Measurements from ENCODE around the gene FXR1.

FXR1 gene

DNA sequence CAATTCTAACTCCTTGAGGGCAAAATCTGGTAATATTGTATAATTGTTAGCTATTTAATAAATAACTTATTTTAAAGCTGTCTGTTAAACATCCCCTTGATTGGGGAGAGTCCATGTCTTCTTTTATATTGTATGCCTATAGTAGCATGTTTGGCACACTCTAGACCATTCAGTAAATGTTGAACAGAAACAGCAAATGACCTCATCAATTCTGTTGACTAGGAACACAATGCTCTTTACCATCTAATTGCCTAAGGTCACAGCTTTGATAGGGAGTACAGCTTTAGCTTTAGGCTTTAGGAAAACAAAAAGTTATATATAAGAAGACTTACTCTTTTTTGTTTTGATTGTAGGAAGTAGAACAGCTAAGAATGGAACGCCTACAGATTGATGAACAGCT is 50.1 kb downstream of the FXR1 start:
- H3K4me3 ChIP-seq (replicated peaks; ENCODE audit: low read depth, low read length) = no peak overlapping the region
- DNase-seq (ENCODE audit: extremely low read depth, low read depth) = no peak
- TF ChIP-seq, protein P1, sequence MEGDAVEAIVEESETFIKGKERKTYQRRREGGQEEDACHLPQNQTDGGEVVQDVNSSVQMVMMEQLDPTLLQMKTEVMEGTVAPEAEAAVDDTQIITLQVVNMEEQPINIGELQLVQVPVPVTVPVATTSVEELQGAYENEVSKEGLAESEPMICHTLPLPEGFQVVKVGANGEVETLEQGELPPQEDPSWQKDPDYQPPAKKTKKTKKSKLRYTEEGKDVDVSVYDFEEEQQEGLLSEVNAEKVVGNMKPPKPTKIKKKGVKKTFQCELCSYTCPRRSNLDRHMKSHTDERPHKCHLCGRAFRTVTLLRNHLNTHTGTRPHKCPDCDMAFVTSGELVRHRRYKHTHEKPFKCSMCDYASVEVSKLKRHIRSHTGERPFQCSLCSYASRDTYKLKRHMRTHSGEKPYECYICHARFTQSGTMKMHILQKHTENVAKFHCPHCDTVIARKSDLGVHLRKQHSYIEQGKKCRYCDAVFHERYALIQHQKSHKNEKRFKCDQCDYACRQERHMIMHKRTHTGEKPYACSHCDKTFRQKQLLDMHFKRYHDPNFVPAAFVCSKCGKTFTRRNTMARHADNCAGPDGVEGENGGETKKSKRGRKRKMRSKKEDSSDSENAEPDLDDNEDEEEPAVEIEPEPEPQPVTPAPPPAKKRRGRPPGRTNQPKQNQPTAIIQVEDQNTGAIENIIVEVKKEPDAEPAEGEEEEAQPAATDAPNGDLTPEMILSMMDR (IDR thresholded peaks at IDR 0.05; ENCODE audit: low read depth, low read length, missing control alignments) = no peak

DNA sequence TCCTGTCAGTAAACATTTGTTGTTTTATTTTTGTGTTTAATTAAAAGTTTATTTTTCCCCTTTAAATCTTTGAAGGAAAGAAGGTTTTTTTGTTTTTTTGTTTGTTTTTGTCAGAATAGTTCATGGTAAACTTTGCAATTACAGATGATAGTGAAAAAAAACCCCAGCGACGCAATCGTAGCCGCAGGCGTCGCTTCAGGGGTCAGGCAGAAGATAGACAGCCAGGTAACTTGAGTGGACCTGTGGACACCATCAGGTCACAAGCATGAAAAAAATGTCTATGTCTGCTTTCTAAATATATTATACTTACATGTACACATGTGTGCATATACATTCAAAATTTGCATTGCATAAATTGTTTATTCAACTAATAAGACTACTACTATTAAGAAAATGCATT is 58.5 kb downstream of the FXR1 start:
- DNase-seq (ENCODE audit: extremely low read depth, low read depth) = no peak
- TF ChIP-seq, protein P1 (IDR thresholded peaks at IDR 0.05; ENCODE audit: low read depth, low read length, missing control alignments) = no peak
- no peak overlapping the region for H3K4me3 ChIP-seq (replicated peaks; ENCODE audit: low read depth, low read length)

DNA sequence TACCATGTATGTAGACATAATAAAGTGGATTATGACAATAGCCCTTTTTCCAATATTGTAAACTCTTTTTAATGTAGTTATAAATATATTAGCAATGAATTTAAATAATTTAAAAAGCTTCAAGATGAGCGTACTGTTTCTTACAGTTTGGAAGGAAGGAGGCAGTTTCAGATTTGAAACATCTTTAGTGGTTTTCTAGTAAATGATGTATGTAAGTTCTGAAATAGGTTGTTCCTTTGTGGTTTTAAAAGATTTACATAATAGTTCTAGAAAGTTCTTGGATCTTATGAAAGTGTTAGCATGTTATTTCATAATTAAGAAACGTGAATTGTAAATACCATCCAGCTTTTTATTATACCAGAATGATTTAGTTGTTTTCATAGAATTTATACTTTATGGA is 61.1 kb downstream of the FXR1 start:
- no peak overlapping the region for H3K4me3 ChIP-seq (replicated peaks; ENCODE audit: low read depth, low read length)
- TF ChIP-seq, protein P1 (IDR thresholded peaks at IDR 0.05; ENCODE audit: low read depth, low read length, missing control alignments) = no peak
- DNase-seq (ENCODE audit: extremely low read depth, low read depth) = no peak

DNA sequence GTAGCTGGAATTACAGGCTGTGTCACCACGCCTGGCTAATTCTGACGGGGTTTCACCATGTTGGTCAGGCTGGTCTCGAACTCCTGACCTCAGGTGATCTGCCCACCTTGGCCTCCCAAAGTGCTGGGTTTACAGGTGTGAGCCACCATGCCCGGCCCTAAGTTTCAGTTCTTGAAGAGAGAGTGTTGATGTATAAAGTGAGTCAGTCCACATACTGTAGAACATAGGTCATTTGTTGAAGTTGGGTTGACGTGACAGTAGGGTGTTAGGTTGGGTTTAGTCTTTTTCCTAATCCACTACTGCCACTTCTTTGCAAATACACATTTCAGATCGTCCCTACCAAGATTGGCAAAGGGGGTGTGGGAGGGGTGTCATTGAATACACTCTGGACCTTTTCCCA is 61.8 kb downstream of the FXR1 start:
- H3K4me3 ChIP-seq (replicated peaks; ENCODE audit: low read depth, low read length) = no peak overlapping the region
- TF ChIP-seq, protein P1 (IDR thresholded peaks at IDR 0.05; ENCODE audit: low read depth, low read length, missing control alignments) = no peak
- no peak for DNase-seq (ENCODE audit: extremely low read depth, low read depth)

DNA sequence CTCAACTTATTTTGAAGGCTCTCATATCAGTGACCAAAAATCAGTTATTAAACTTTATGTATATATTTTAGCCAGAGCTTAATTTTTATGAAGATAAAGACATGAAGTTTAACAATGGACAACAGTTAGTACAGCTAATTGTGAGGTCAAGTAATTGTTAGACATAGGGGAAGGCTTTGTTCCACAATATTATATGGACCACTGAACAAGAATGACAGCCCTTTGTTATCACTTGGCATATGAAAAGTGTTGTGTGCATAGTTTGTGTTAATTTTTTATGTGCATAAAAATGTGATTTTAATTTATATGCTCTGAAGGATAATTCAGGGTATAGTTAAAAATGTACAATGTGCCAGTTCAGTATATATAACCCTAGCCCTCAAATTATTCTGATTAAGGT is 65.0 kb downstream of the FXR1 start:
- TF ChIP-seq, protein P1 (IDR thresholded peaks at IDR 0.05; ENCODE audit: low read depth, low read length, missing control alignments) = no peak
- H3K4me3 ChIP-seq (replicated peaks; ENCODE audit: low read depth, low read length) = no peak overlapping the region
- no peak for DNase-seq (ENCODE audit: extremely low read depth, low read depth)

DNA sequence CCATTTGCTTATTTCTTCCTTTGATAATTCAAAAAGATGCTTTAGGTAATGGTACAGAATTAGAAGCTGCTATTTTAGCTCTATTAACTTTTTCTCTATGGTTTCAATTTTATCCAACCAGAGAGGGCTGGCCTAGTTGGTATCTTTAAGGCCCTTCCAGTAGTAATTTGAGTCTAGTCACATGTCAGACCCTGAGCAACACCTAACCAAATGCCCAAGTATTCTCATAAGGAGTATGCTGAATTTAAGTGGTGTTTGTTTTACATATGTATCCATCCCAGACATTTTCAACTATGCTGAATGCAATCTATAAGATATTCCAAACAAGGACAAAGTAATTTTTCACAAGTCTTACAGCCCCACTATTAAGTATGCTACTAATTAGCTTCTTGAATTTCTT is 67.5 kb downstream of the FXR1 start:
- no peak for DNase-seq (ENCODE audit: extremely low read depth, low read depth)

DNA sequence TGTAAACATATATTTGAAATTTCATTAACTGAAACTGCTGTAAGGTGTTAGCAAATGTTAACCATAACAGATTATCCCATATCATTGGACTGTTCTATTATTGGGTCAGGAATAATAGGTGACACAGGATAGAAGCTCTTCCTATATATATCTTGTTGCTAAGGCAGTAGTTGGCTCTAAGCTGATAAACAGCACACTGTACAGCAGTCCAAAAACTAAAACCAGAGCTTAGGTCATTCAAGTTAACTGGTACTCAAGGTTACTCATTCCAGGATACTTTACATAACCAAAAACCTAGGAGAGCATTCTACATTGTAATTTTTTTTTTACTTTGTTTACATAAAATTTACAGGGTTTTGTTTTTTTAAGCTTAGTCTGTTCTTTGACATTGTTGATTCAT is 68.1 kb downstream of the FXR1 start:
- TF ChIP-seq, protein P1 (IDR thresholded peaks at IDR 0.05; ENCODE audit: low read depth, low read length, missing control alignments) = no peak
- no peak overlapping the region for H3K4me3 ChIP-seq (replicated peaks; ENCODE audit: low read depth, low read length)
- DNase-seq (ENCODE audit: extremely low read depth, low read depth) = no peak

More for the DNA sequence above, 67.5 kb downstream of the FXR1 start:
- no peak overlapping the region for H3K4me3 ChIP-seq (replicated peaks; ENCODE audit: low read depth, low read length)
- TF ChIP-seq, protein P1 (IDR thresholded peaks at IDR 0.05; ENCODE audit: low read depth, low read length, missing control alignments) = no peak

Measured in HFF-Myc (cell line).